RWPE1 (cell line): ENCODE measurements around the gene CEBPB.
"Not testable (repeated sequence)": the region's sequence is repeated elsewhere in the genome, so short reads cannot be mapped to it uniquely, and the experiment has no call there.

Experiments
- CTCF ChIA-PET: fragments of 350-600 bp; sonication (Branson Sonifier 250); formaldehyde crosslinking; extraction: SDS; loops from one replicate; lab custom pipeline; 2021; lab: Yijun Ruan, JAX
- POLR2A ChIA-PET: fragments of 400-600 bp; formaldehyde crosslinking; extraction: SDS; loops from one replicate; lab custom pipeline; 2020; ENCODE audit warnings: antibody characterized with exemption; ENCODE audit not compliant: low non-redundant PET; lab: Yijun Ruan, JAX
- DNase-seq: peaks from one replicate; pipeline ENCODE4 v3.0.0; 2012; ENCODE audit warnings: low spot score
- H3K27ac ChIP-seq: fragments of 450-650 bp; 2 replicates; pipeline ENCODE4 v1.5.1; 2017
- CTCF ChIP-seq: fragments of 450-650 bp; conservative IDR thresholded peaks from 2 replicates; pipeline ENCODE4 v1.5.1; 2017; ENCODE audit warnings: low read depth, mild to moderate bottlenecking

The CEBPB gene

GRCh38 chr20:50175938-50176933 lies 14.4 kb upstream of the CEBPB start:
- H3K27ac ChIP-seq, result peak overlapping the region; percentile 2; the same call in 1 of the 2 replicates
- CTCF ChIA-PET, result interaction anchor here (0.5 to 7.4 kb wide), 5 partner anchors 9 to 337 kb away, joined by 3 to 89 read pairs (median 4); no protein-coding TSS in a partner anchor
- DNase-seq, result no peak
- TF ChIP-seq CTCF, result no peak
- POLR2A ChIA-PET, result interaction anchor here (0.7 kb wide), 1 partner anchor 15 kb away, joined by 6 read pairs; no protein-coding TSS in a partner anchor

- POLR2A ChIA-PET, result interaction anchor here (0.6 to 0.7 kb wide), 2 partner anchors 12 to 27 kb away, joined by 4 to 5 read pairs; no protein-coding TSS in a partner anchor
- not testable (repeated sequence) for H3K27ac ChIP-seq, DNase-seq
- CTCF ChIA-PET, result interaction anchor here (0.5 to 7.4 kb wide), 42 partner anchors 9 to 672 kb away, joined by 3 to 89 read pairs (median 5); partner anchors contain the start of genes CEBPB and PEDS1
Measured at GRCh38 chr20:50178672-50179071, 12.0 kb upstream of the CEBPB start.

GRCh38 chr20:50181344-50181743 lies 9.3 kb upstream of the CEBPB start:
- no peak for TF ChIP-seq CTCF
- ChIA-PET CTCF (interaction anchor here (0.7 to 7.4 kb wide), 4 partner anchors 62 to 428 kb away, joined by 3 to 89 read pairs (median 4); no protein-coding TSS in a partner anchor), POLR2A (no interaction called here)
- DNase-seq, result no peak
- no peak overlapping the region for H3K27ac ChIP-seq

- TF ChIP-seq CTCF, result no peak
- ChIA-PET CTCF (interaction anchor here (0.7 to 7.4 kb wide), 4 partner anchors 63 to 427 kb away, joined by 3 to 89 read pairs (median 4); no protein-coding TSS in a partner anchor), POLR2A (no interaction called here)
- no peak for DNase-seq
- H3K27ac ChIP-seq, result no peak overlapping the region
Measured at GRCh38 chr20:50182346-50182745, 8.3 kb upstream of the CEBPB start.

GRCh38 chr20:50185426-50185825 lies 5.2 kb upstream of the CEBPB start:
- CTCF ChIA-PET, result interaction anchor here (0.6 to 1.3 kb wide), 23 partner anchors 8 to 1025 kb away, joined by 3 to 13 read pairs (median 5); no protein-coding TSS in a partner anchor
- no peak for TF ChIP-seq CTCF

GRCh38 chr20:50186151-50186885 lies 4.3 kb upstream of the CEBPB start:
- ChIA-PET CTCF (interaction anchor here (0.6 to 3.8 kb wide), 26 partner anchors 9 to 1024 kb away, joined by 3 to 42 read pairs (median 4); no protein-coding TSS in a partner anchor), POLR2A (no interaction called here)
- TF ChIP-seq CTCF, result peak; percentile 99
- DNase-seq, result peak; percentile 87
- peak overlapping the region; percentile 95 for H3K27ac ChIP-seq

More at GRCh38 chr20:50185426-50185825, 5.2 kb upstream of the CEBPB start:
- no peak for DNase-seq
- POLR2A ChIA-PET, result no interaction called here
- no peak overlapping the region for H3K27ac ChIP-seq
